HCT116 (cell line): Measurements from ENCODE around the gene ANKRD29. TPM values are rescaled to one million over a fixed set of nuclear protein-coding genes. Genes with fewer than 3 reads are reported as not detected.

Experiments
- ATAC-seq: fragments of 200-7000 bp; cut with Tn5 transposase; 2 replicates; pipeline ENCODE4 v1.9.1; 2020; ENCODE audit warnings: mild to moderate bottlenecking, moderate library complexity
- BruUV-seq: library from RNA; stranded (reverse); fragments of 400-500 nt; replicated peaks from 2 replicates; lab custom pipeline; 2021; lab: Mats Ljungman, UMichigan
- CTCF ChIA-PET: fragments of 300-600 bp; sonication (Branson Sonifier 250); formaldehyde crosslinking; loops from one replicate; lab custom pipeline; 2021; ENCODE audit warnings: antibody characterized with exemption; lab: Charles Lee
- POLR2A ChIA-PET: fragments of 300-600, 350-600 bp; sonication (Branson Sonifier 250); formaldehyde crosslinking; loops from one replicate; lab custom pipeline; 2021; ENCODE audit warnings: antibody characterized with exemption; lab: Charles Lee
- RAD21 ChIA-PET, 2 experiments: fragments of 300-600 bp; sonication (Branson Sonifier 250); formaldehyde crosslinking; loops; one replicate each; lab custom pipeline; 2023; ENCODE audit warnings: low total read pairs in 2 of 2; ENCODE audit not compliant: uncharacterized antibody in 2 of 2, unreplicated experiment in 2 of 2, low non-redundant PET in 1 of 2; lab: Charles Lee
- DNase-seq: peaks from one replicate; pipeline ENCODE4 v3.0.0-alpha.2; 2010; ENCODE audit warnings: low read depth, low spot score
- H2AFZ ChIP-seq: fragments of 200-600 bp; shearing (Covaris generic), sonication (generic); 2 replicates; pipeline ENCODE4 v1.6.1; 2017; ENCODE audit warnings: low read depth, mixed run types, mixed read lengths, antibody characterized with exemption, low read length; ENCODE audit not compliant: poor library complexity, severe bottlenecking
- H3K27ac ChIP-seq: 2 replicates; pipeline ENCODE4 v1.5.1; 2012; ENCODE audit warnings: low read depth, low read length
- H3K27me3 ChIP-seq: fragments of 200-600 bp; sonication (generic); 2 replicates; pipeline ENCODE4 v1.6.1; 2016; ENCODE audit warnings: mixed run types, low read length, mixed read lengths; ENCODE audit not compliant: insufficient read depth
- H3K36me3 ChIP-seq, 2 experiments: fragments of 200-500 bp in 1 of 2; fragments of 200-600 bp in 1 of 2; sonication (Bioruptor generic) in 1 of 2; sonication (generic) in 1 of 2; 2 replicates each; pipeline versions ENCODE4 v1.5.1 to v1.6.1; 2014 to 2016; ENCODE audit warnings: low read length in 2 of 2, inconsistent platforms in 1 of 2, mixed read lengths in 1 of 2, mixed run types in 1 of 2; ENCODE audit not compliant: insufficient read depth in 2 of 2, control insufficient read depth in 1 of 2
- H3K4me1 ChIP-seq, 2 experiments: fragments of 200-600 bp in 1 of 2; sonication (generic) in 1 of 2; 2 replicates each; pipeline versions ENCODE4 v1.5.1 to v1.6.1; 2012 to 2017; ENCODE audit warnings: low read length in 2 of 2, inconsistent platforms in 1 of 2, mild to moderate bottlenecking in 1 of 2, mixed read lengths in 1 of 2, mixed run types in 1 of 2, moderate library complexity in 1 of 2; ENCODE audit not compliant: insufficient read depth in 2 of 2, control insufficient read depth in 1 of 2
- H3K4me2 ChIP-seq: fragments of 200-600 bp; sonication (generic); 2 replicates; pipeline ENCODE4 v1.6.1; 2017; ENCODE audit warnings: mixed run types, low read length, mixed read lengths
- H3K4me3 ChIP-seq, 2 experiments: fragments of 200-600 bp in 1 of 2; sonication (generic) in 1 of 2; replicated peaks in 1 of 2; 2 replicates each; pipeline ENCODE4 v1.5.1; 2011 to 2016; ENCODE audit warnings: low read length in 2 of 2, control low read depth in 1 of 2, low read depth in 1 of 2, mild to moderate bottlenecking in 1 of 2, mixed read lengths in 1 of 2, mixed run types in 1 of 2
- H3K79me2 ChIP-seq: fragments of 200-600 bp; sonication (generic); 2 replicates; pipeline ENCODE4 v1.6.1; 2017; ENCODE audit warnings: mild to moderate bottlenecking, mixed run types, low read length, moderate library complexity, mixed read lengths; ENCODE audit not compliant: insufficient read depth
- H3K9ac ChIP-seq: fragments of 200-600 bp; sonication (generic); 2 replicates; pipeline ENCODE4 v1.6.1; 2016; ENCODE audit warnings: low read length, mixed read lengths
- H3K9me2 ChIP-seq: fragments of 200-600 bp; sonication (generic), shearing (Covaris generic); 2 replicates; pipeline ENCODE4 v1.6.1; 2017; ENCODE audit warnings: mixed run types, mild to moderate bottlenecking, moderate library complexity; ENCODE audit not compliant: insufficient read depth
- H3K9me3 ChIP-seq, 2 experiments: fragments of 200-500 bp in 1 of 2; fragments of 200-600 bp in 1 of 2; sonication (Bioruptor generic) in 1 of 2; sonication (generic) in 1 of 2; 2 replicates each; pipeline ENCODE4 v1.6.1; 2014 to 2017; ENCODE audit warnings: low read length in 2 of 2, mixed read lengths in 2 of 2, inconsistent platforms in 1 of 2, low read depth in 1 of 2, mild to moderate bottlenecking in 1 of 2, mixed run types in 1 of 2, moderate library complexity in 1 of 2; ENCODE audit not compliant: control insufficient read depth in 1 of 2, insufficient read depth in 1 of 2
- H4K20me1 ChIP-seq: fragments of 200-600 bp; sonication (generic), shearing (Covaris generic); 2 replicates; pipeline ENCODE4 v1.6.1; 2017; ENCODE audit warnings: mixed run types, mild to moderate bottlenecking, moderate library complexity; ENCODE audit not compliant: insufficient read depth
- CEBPB ChIP-seq: IDR thresholded peaks from 2 replicates; pipeline ENCODE4 v1.6.1; 2012; ENCODE audit warnings: low read depth
- ELF1 ChIP-seq: IDR thresholded peaks from 2 replicates; pipeline ENCODE4 v1.6.1; 2012; ENCODE audit warnings: low read depth, borderline replicate concordance
- EZH2 ChIP-seq: fragments of 200-600 bp; sonication (generic); IDR thresholded peaks from 2 replicates; pipeline ENCODE4 v1.6.1; 2017; ENCODE audit warnings: antibody characterized with exemption, mixed run types
- FOSL1 ChIP-seq: IDR thresholded peaks from 2 replicates; pipeline ENCODE4 v1.6.1; 2012; ENCODE audit warnings: low read depth
- POLR2A ChIP-seq: IDR thresholded peaks from 2 replicates; pipeline ENCODE4 v1.7.0; 2011; ENCODE audit warnings: borderline replicate concordance; ENCODE audit not compliant: insufficient read depth, insufficient read length; ENCODE audit errors: extremely low read depth
- RAD21 ChIP-seq: IDR thresholded peaks from 2 replicates; pipeline ENCODE4 v1.6.1; 2012; ENCODE audit warnings: low read depth, mild to moderate bottlenecking
- SRF ChIP-seq: IDR thresholded peaks from 2 replicates; pipeline ENCODE4 v1.6.1; 2012; ENCODE audit warnings: low read depth
- ZFX ChIP-seq: fragments of 450-650 bp; IDR thresholded peaks from 2 replicates; pipeline ENCODE4 v1.6.1; 2017
- intact Hi-C: fragments of 100-400 bp; cut with micrococcal nuclease; formaldehyde crosslinking; loops from 2 replicates; pipeline ENCODE4 v1.10.0; 2022
- total RNA-seq: library from RNA; stranded (reverse); gene quantifications from one replicate; pipeline ENCODE4 v1.2.1, GENCODE V29; 2021; ENCODE audit not compliant: unreplicated experiment
- TF ChIP-seq, protein P1 (sequence below): IDR thresholded peaks from 2 replicates; pipeline ENCODE4 v1.6.1; 2012; ENCODE audit warnings: low read depth
- TF ChIP-seq, protein P2 (sequence below), 3 experiments: fragments of 200-600 bp in 1 of 3; sonication (generic) in 1 of 3; IDR thresholded peaks in 2 of 3; conservative IDR thresholded peaks in 1 of 3; 2 replicates each; pipeline ENCODE4 v1.5.1; 2012 to 2017; ENCODE audit warnings: low read depth in 2 of 3, low read length in 2 of 3, antibody characterized with exemption in 1 of 3, borderline replicate concordance in 1 of 3, control low read depth in 1 of 3, mild to moderate bottlenecking in 1 of 3, mixed read lengths in 1 of 3, mixed run types in 1 of 3, moderate library complexity in 1 of 3; ENCODE audit not compliant: insufficient read depth in 1 of 3

The ANKRD29 gene
- total RNA-seq, 1 experiment from 2014 or later: 8.8 TPM

DNA sequence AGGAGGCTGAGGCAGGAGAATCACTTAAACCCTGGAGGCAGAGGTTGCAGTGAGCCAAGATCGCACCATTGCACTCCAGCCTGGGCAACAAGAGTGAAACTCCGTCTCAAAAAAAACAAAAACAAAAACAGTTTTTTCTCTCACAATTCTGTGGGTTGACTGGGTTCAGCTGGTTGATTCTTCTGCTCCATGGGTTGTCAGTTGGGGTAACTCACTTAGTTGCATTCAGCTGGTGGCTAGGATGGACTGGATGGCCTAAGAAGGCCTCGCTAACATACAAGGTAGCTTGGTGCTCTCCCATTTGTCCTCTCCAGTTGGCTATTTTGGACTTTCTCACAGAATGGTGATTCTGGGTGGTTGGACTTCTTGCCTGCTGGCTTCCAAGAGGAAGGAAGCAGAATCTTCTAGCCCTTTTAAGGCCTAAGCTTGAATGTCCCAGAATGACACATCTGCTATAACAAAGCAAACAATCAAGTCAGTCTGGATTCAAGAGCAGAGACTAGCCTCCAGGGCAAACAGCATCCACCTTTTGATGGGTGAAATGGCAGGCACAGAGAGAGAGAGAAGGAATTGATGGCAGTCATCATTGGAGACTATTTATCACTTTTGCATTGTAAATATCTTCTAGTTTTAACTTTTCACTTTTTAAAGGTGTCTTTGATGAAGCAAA is 44.4 kb upstream of the ANKRD29 start (continued):
- TF ChIP-seq, protein P1, sequence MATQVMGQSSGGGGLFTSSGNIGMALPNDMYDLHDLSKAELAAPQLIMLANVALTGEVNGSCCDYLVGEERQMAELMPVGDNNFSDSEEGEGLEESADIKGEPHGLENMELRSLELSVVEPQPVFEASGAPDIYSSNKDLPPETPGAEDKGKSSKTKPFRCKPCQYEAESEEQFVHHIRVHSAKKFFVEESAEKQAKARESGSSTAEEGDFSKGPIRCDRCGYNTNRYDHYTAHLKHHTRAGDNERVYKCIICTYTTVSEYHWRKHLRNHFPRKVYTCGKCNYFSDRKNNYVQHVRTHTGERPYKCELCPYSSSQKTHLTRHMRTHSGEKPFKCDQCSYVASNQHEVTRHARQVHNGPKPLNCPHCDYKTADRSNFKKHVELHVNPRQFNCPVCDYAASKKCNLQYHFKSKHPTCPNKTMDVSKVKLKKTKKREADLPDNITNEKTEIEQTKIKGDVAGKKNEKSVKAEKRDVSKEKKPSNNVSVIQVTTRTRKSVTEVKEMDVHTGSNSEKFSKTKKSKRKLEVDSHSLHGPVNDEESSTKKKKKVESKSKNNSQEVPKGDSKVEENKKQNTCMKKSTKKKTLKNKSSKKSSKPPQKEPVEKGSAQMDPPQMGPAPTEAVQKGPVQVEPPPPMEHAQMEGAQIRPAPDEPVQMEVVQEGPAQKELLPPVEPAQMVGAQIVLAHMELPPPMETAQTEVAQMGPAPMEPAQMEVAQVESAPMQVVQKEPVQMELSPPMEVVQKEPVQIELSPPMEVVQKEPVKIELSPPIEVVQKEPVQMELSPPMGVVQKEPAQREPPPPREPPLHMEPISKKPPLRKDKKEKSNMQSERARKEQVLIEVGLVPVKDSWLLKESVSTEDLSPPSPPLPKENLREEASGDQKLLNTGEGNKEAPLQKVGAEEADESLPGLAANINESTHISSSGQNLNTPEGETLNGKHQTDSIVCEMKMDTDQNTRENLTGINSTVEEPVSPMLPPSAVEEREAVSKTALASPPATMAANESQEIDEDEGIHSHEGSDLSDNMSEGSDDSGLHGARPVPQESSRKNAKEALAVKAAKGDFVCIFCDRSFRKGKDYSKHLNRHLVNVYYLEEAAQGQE: no peak
- no peak for TF ChIP-seq ELF1

DNA sequence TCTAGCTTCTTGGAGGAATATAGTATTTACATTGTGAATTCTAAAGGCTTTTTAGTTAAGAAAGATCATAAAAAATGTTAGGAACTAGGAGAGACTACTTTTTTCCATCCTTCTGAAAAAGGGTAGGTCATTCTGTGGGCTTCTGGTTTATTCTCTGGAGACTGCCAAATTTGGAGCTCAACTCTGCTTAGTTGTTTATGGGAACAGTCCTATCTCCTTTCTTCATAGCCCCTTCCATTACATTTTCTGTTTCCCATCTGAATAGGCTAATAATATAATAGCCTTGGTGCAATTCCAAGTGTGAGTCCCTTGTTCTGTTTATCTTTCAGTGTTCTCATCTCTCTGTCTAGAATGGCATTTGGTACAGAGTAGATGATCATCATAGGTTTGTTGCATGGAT is 42.1 kb upstream of the ANKRD29 start:
- DNase-seq (no peak), ATAC-seq (no peak)
- ChIA-PET CTCF (interaction anchor here (3.5 to 3.6 kb wide), 2 partner anchors 11 to 78 kb away, joined by 39 to 178 read pairs; no protein-coding TSS in a partner anchor), POLR2A (interaction anchor here (0.6 kb wide), 1 partner anchor 53 kb away, joined by 7 read pairs; no protein-coding TSS in a partner anchor), RAD21 (interaction anchor here in 1 of 2 experiments (0.6 kb wide), 1 partner anchor 142 kb away, joined by 3 read pairs; no protein-coding TSS in a partner anchor)
- H3K79me2 ChIP-seq: no peaks in the 10 kb centered on the region
- intact Hi-C loops: loop anchor here (10.0 kb wide), 1 partner anchor 410 kb away; no protein-coding TSS in a partner anchor
- H3K9ac ChIP-seq: no peak overlapping the region
- no peaks in the 10 kb centered on the region for H3K36me3 ChIP-seq
- no peak overlapping the region for H3K4me3 ChIP-seq
- H3K9me3 ChIP-seq: no peaks in the 10 kb centered on the region
- H3K27ac ChIP-seq: no peak overlapping the region
- no peak overlapping the region for H3K4me2 ChIP-seq
- H3K27me3 ChIP-seq: no peaks in the 10 kb centered on the region
- no TSS peak for BruUV-seq
- TF ChIP-seq RAD21 (no peak), CEBPB (no peak), EZH2 (no peak), SRF (no peak), FOSL1 (no peak), ZFX (no peak), POLR2A (no peak)
- TF ChIP-seq, protein P2, sequence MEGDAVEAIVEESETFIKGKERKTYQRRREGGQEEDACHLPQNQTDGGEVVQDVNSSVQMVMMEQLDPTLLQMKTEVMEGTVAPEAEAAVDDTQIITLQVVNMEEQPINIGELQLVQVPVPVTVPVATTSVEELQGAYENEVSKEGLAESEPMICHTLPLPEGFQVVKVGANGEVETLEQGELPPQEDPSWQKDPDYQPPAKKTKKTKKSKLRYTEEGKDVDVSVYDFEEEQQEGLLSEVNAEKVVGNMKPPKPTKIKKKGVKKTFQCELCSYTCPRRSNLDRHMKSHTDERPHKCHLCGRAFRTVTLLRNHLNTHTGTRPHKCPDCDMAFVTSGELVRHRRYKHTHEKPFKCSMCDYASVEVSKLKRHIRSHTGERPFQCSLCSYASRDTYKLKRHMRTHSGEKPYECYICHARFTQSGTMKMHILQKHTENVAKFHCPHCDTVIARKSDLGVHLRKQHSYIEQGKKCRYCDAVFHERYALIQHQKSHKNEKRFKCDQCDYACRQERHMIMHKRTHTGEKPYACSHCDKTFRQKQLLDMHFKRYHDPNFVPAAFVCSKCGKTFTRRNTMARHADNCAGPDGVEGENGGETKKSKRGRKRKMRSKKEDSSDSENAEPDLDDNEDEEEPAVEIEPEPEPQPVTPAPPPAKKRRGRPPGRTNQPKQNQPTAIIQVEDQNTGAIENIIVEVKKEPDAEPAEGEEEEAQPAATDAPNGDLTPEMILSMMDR (IDR thresholded peaks at IDR 0.05 in 2 of 3, conservative IDR thresholded peaks at IDR 0.05 in 1 of 3; ENCODE audit: borderline replicate concordance in 1 of 3, insufficient read depth in 1 of 3, low read depth in 2 of 3, low read length in 2 of 3): no peak
- no peak overlapping the region for H2AFZ ChIP-seq
- H3K9me2 ChIP-seq: no peaks in the 10 kb centered on the region
- H4K20me1 ChIP-seq: no peaks in the 10 kb centered on the region
- peaks cover 11 to 19% of the 10 kb centered on the region in 2 experiments for H3K4me1 ChIP-seq
